Stimulated activated CD8-positive, alpha-beta memory T cell treated with anti-CD3 and anti-CD28 coated beads, Interleukin-4, amount 100 ng/mL, for 1 hour (primary cell): ENCODE results near the gene RAB40A.
"Not testable (repeated sequence)": the region's sequence is repeated elsewhere in the genome, so short reads cannot be mapped to it uniquely, and the experiment has no call there.

ENCODE experiments used
- DNase-seq, 2 donors: peaks; one replicate each; pipeline ENCODE4 v3.0.0-alpha.2; 2020; ENCODE audit warnings: low read depth in 2 of 2, low spot score in 1 of 2

Gene RAB40A

DNA sequence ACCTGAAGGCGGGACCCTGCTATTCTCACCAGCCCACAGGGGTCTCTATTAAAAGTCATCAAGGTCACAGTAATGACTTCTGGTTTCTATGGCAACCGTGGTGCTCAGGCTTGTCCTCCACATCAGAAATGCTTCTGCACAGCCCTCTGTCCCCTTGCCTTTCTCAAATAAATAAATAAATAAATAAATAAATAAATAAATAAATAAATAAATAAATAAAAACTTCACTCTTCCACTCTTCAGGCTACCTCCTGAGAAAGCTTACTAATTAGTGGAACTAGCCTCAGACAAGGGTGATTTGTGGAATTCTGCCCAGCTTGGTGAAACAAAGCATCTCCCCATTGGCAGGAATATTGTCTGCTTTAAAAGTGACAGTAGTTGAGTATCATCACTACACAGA, 5.5 kb upstream of the RAB40A start:
- no peak for DNase-seq

DNA sequence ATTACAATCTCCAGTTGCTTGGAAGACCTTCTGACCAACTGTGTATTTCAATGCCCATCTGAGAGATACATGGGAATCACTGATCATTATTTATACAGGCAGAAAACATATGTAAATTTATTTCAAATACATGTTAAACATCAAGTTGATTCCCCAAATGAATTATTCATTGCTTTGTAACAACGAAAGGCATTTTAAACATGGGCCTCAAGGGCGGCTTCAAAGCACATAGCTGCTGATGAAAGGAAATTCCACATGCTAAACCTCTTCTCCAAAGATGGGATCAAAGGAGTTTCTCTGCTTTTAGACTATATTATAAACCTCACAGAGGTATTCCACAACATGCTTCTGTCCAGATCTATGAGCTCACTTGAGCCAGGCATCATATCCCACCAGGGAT, 4.3 kb upstream of the RAB40A start:
- no peak for DNase-seq

GRCh38 chrX:103520386-103520785, 1.1 kb upstream of the RAB40A start:
- no peak for DNase-seq

DNA sequence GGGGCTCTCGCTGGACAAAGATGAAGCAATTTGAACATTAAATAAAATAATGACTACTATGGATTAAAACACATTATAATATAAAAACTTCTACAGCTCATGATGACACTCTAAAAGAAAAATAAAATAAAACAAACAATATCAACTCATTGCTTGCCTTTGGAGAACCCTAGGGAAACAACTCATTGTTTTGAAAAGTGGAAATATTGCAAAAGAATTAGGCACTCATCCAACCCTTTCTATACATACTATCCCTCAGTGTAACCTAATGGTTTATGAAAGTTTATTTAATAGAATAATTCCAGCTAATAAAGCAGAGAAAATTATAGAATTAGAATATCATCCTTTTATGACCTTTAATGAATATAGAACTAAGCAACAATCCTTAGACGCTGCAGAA, 718 bp downstream of the RAB40A start:
- DNase-seq = no peak

DNA sequence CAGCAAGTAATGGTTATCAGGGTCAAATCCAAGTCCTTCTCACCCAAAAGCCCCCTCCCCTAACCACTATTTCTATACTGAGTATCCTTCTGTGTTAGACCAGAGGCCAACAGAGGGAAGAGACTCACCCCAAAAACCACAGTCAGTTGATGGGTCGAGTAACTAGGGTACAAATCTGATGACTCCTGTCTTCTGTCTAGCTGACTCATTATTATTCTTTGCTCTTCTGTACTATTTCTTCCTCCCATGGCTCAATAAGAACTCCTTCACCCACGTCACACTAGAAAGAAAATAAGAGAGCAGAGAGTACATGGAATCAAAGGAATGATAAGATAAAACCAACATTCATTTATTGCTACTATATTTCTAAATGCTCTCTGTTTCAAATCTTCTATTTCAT, 2.0 kb downstream of the RAB40A start:
- no peak for DNase-seq

- DNase-seq = no peak
These were observed 5.7 kb downstream of the RAB40A start for GRCh38 chrX:103513476-103514108.

DNA sequence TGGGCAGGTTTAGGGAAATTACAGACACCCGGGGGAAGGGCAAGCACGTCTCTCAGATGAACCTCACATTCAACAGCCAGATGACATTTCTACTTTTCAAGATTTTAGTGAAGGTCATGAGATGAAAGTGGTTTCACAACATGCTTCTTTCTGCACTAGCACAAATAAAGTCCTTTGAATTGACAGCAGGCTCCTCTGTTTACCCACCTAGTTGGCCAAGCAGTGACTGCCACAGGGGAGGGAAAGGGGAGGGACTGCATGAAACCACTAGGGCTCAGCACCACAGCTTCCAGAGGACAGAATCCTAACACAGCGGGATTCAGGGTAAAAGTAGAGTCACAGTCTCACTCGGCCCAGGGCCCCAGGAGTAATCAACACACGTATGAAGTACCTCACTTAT, 6.2 kb downstream of the RAB40A start:
- DNase-seq = no peak

DNA sequence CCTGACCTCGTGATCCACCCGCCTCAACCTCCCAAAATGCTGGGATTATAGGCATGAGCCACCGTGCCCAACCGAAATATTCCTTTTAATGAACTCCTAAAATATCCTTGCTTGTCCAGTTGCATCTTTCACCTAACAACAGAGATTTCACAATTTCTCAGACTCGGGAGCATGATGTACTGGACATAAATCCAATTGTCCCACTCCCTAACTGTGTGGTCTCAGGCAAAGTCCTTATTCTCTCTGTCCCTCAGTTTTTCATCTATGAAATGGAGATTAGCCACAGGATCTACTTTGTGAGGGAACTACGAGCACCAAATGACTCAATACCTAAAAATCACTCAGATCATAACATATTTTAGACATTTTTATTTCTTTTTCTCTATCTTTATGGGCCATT, 9.3 kb downstream of the RAB40A start:
- no peak for DNase-seq

DNA sequence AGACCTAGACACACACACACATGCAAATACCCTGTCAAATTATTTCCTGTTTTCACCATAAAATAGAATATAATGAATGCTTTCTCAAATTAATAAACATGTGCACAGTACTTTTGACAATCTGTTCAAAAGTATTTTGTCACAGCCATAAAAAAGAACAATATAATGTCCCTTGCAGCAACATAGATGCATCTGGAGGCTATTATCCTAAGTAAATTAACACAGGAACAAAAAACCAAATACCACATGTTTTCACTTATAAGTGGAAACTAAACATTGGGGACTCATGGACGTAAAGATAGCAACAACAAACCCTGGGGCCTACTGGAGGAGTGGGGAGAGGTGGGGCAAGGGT, 15.5 kb downstream of the RAB40A start:
- no peak for DNase-seq

GRCh38 chrX:103503163-103503852, 16.0 kb downstream of the RAB40A start:
- no peak for DNase-seq

DNA sequence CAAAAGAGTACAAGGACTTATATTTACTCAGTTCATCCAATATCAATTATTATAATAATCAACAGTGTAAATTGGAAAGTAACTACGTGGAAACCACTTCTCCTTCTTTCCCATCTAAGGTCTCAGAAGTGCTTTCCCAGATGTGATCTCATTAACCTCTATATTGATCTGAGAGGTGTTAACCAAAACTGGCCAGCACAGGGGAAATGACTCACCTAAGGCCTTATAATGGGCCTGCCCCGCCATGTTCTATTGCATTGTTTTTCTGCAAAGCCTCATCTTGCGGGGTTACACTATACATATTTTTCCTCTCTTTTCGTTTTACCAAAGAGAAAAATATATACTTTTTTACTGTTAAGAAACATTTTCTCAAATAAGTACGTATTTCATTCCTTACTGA, 20.5 kb downstream of the RAB40A start:
- no peak for DNase-seq

DNA sequence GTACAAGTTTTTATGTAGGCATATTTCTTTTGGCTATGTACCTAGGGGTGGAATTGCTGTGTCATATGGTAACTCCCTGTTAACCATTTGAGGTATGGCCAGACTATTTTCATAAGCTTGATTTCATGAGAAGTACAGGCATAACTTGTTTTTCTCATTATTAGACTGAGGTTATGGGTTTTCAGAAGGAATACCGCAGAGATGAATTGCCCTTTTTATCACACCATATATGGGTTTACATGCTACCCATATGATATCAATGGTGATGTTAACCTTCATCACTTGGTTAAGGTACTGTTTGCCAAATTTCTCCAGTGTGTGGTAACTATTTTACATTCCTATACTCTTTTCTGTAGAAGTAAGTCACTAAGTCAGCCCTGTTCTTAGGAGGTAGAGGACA, 23.5 kb downstream of the RAB40A start:
- DNase-seq = no peak

GRCh38 chrX:103493578-103493977, 25.7 kb downstream of the RAB40A start:
- DNase-seq = not testable (repeated sequence)

DNA sequence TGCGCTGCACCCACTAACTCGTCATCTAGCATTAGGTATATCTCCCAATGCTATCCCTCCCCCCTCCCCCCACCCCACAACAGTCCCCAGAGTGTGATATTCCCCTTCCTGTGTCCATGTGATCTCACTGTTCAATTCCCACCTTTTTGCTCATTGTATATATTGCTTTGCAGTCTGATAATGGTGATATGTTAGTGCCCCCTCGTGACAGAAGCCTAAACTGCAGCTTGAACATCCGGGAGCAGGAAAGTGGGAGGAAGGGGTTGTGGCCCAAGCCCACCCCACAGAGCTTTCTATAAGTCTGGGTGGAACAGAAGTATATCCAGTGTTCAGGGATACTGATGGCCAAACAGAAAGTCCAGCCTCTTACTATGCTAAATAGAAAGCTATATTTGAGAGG, 29.6 kb downstream of the RAB40A start:
- not testable (repeated sequence) for DNase-seq

- no peak for DNase-seq
These were observed 30.5 kb downstream of the RAB40A start for GRCh38 chrX:103488794-103489193.

DNA sequence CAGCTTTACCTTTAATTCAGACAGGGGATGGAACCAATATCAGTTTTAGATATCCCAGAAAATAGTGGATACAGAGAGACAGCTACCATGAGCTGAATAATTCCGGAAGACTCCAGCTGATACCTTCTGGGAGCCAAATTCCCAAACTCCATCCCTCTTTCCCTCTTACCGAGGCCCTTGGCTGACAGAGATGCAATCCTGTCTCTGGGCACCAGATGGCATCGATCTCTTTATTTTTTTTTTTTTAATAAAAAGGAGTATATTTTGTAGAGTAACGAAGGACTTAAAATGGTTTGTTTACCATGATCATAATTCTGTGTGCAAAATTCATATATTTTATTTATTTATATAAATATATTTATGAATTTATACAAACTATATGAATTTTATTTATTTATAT, 31.0 kb downstream of the RAB40A start:
- no peak for DNase-seq

- DNase-seq = no peak
These were observed 35.6 kb downstream of the RAB40A start for GRCh38 chrX:103483720-103484119.

DNA sequence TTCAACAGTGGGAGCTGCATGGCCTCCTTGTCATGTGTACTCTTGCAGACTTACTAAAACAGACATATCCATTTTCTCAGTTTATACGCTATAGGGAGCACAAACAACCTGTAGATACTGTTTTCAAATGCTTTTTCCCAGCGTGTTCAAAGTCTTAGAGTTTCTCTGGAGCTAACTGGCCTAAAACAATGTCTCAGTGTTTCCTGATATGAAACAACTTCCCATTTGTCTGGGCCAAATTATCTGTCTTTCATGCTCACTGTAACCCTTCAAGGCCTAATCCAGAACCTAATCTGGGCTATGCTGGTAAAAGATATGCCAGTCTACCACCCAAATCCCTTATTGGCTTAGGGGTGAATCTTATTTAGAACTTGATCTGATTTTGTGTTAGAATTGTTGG, 38.8 kb downstream of the RAB40A start:
- DNase-seq = no peak

GRCh38 chrX:103477496-103477895, 41.8 kb downstream of the RAB40A start:
- DNase-seq = no peak

DNA sequence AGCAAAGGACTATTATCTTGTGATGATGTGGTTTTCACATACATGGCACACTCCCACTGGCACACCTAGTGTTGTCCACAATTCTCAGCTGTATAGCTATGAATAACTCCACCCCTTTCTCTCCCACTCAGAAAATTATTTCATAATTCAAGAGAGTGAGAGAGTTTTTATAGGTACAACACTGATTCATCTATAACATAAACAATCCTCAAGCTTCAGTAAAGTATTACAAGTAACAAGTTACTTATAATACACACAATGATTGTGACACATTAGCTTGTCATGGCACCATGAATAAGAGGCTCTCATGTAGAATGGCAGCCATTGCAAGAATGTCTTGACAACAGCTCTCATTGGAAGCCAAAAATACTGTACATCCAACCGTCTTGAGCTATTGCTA, 43.9 kb downstream of the RAB40A start:
- no peak for DNase-seq

GRCh38 chrX:103469977-103470376, 49.3 kb downstream of the RAB40A start:
- DNase-seq = not testable (repeated sequence)

- no peak for DNase-seq
These were observed 51.4 kb downstream of the RAB40A start for GRCh38 chrX:103467887-103468286.

GRCh38 chrX:103467156-103467555, 52.1 kb downstream of the RAB40A start:
- no peak for DNase-seq
